AG10803 (cell line): ENCODE data around the gene PDCD2L.
"Not testable (repeated sequence)": the region's sequence is repeated elsewhere in the genome, so short reads cannot be mapped to it uniquely, and the experiment has no call there.

Experiments
- DNase-seq: peaks from one replicate; pipeline ENCODE4 v3.0.0; 2010; ENCODE audit warnings: low read depth
- H3K4me3 ChIP-seq: 2 replicates; pipeline ENCODE4 v1.5.1; 2011; ENCODE audit warnings: mild to moderate bottlenecking, low read length, control low read depth
- TF ChIP-seq, protein P1 (sequence below): conservative IDR thresholded peaks from 2 replicates; pipeline ENCODE4 v1.5.1; 2011; ENCODE audit warnings: mild to moderate bottlenecking, low read length, control low read depth, inconsistent platforms

PDCD2L gene

DNA sequence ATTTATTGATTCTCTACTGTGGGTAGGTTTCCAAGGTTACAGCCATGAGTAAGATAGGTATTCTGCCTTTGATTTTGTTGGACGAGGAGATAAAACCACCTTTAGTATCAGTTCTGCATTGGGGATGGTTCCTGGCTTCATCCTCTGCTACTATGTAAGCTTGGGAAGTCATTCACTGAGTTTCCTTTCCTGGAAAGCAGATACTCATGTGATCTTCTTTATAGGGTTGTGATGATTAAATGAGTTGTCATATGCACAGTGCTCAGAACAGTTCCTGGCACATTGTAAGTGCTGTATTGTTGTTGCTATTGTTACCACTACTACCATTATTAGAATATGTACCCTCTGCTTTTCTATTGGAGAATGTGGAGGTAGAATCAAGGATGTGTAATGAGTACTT lies 64.2 kb downstream of the PDCD2L start:
- TF ChIP-seq, protein P1, sequence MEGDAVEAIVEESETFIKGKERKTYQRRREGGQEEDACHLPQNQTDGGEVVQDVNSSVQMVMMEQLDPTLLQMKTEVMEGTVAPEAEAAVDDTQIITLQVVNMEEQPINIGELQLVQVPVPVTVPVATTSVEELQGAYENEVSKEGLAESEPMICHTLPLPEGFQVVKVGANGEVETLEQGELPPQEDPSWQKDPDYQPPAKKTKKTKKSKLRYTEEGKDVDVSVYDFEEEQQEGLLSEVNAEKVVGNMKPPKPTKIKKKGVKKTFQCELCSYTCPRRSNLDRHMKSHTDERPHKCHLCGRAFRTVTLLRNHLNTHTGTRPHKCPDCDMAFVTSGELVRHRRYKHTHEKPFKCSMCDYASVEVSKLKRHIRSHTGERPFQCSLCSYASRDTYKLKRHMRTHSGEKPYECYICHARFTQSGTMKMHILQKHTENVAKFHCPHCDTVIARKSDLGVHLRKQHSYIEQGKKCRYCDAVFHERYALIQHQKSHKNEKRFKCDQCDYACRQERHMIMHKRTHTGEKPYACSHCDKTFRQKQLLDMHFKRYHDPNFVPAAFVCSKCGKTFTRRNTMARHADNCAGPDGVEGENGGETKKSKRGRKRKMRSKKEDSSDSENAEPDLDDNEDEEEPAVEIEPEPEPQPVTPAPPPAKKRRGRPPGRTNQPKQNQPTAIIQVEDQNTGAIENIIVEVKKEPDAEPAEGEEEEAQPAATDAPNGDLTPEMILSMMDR = no peak
- H3K4me3 ChIP-seq = no peak overlapping the region
- no peak for DNase-seq

DNA sequence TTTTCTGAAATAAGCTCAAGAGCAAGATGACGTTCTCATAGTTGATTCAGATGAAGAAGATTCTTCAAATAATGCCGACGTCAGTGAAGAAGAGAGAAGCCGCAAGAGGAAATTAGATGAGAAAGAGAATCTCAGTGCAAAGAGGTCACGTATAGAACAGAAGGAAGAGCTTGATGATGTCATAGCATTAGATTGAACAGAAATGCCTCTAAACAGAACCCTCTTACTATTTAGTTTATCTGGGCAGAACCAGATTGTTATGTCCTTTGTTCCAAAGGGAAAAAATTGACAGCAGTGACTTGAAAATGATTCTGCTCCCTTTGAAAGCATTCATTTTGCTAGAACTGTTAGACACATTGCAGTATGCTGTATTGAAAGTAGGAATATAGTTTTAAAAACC lies 64.8 kb downstream of the PDCD2L start:
- DNase-seq, H3K4me3 ChIP-seq: not testable (repeated sequence)

DNA sequence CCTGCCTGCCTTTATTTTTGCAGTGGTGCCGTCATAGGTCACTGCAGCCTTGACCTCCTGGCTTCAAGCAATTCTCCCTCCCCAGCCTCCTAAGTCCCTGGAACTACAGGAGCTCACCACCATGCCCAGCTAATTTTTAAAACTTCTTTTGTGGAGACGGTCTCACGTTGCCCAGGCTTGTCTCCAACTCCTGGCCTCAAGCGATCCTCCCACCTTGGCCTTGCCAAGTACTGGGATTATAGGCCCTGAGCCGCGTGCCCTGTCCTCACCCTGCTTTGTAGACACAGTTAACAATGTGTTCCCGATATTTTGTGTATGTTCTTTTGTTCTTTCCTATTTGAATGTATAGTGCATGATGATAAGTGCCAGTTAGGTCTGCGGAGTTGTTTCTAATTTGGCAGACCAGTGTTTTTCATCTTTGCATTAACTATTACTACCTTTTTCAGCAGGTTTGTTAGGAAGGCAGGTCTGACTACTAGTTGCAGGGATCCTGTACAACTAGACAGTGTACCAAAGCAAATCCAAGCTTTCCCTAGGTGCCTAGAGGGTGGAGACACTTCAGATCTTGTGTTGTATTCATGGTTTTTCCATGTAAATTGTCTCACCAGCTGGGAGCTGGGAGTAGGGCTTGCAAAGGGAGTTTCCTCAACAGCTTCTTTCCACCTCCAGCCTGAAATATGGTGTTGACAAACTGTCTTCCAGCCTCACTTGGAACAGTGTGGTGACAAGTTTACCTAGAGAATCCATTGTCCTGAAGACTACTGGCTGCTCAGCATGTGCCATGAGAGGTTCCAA lies 67.9 kb downstream of the PDCD2L start:
- DNase-seq = no peak
- TF ChIP-seq, protein P1 = no peak
- no peak overlapping the region for H3K4me3 ChIP-seq

DNA sequence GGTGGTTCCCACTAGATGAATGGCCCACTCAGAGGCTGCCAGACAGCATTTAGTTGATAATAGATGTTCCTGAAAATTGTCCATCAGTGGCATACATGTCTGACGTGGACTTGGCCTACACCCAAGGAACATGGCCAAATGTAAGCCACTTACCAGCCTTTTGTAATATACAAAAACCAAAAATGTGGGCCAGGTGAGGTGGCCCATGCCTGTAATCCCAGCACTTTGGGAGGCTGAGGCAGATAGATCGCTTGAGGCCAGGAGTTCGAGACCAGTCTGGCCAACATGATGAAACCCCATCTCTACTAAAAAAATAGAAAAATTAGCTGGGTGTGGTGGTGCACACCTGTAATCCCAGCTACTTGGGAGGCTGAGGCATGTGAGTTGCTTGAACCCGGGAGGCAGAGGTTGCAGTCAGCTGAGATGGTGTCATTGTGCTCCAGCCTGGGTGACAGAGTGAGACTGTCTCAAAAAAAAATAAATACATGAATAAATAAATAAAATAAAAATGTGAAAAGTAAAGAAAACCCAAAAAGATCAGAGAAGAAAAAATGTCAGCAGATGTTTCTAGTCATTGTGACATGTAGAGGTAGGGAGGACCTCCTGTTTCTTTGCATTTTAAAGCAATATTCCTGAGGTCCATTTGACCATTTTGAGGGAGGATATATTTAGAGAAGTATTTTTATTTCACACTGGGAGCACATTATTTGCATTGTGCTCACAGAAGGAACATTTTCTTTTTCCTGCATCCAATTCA lies 70.2 kb downstream of the PDCD2L start:
- TF ChIP-seq, protein P1 = no peak
- H3K4me3 ChIP-seq = no peak overlapping the region
- no peak for DNase-seq

DNA sequence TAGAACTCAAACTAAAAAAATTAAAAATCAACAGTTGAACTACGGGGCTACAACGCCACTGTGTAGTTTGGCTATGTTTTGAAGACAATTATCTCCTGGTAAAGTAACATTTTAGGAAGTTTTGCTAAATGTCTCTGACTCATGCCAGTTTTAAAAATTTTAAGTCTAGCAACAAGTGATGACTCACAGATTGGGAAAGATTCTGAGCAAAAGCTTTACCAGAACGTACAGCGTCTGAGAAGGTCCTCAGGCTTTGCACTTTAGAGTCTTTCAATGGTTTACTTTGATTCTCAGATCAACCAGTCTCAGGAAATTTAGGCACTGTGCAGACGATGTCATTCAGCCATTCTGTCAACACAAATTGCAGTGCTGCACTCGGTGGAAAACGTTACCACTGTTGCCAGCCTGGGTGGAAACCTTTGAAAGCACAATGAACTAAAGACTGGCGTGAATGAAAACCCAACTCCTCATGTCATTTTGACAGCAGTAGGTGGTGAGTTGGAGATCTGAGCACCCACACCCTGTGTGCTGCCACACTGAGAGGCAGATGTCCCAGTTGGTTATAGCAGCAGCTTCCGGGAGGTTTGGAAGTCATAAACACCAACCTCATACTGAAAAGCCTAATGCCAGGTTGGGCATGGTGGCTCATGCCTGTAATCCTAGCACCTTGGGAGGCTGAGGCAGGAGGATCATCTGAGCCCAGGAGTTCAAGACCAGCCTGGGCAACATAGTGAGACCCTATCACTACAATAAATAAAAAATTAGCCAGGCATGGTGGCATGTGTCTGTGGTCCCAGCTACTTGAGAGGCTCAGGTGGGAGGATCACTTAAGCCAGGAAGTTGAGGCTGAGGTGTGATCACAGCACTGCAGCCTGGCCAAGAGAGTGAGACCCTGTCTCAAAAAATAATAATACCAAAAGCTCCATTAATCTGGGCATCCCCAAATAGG lies 71.1 kb downstream of the PDCD2L start:
- TF ChIP-seq, protein P1 = no peak
- peak; percentile 87 for DNase-seq
- no peak overlapping the region for H3K4me3 ChIP-seq
